Activated B cell treated with CpG ODN at 0.5 μM for 24 hours (primary cell): Measurements from ENCODE around the gene MED27. TPM values are rescaled to one million over a fixed set of nuclear protein-coding genes. Genes with fewer than 3 reads are reported as not detected.

Experiments used
- ATAC-seq: fragments of 200-7000 bp; cut with Tn5 transposase; one replicate; pipeline ENCODE4 v1.10.0; 2021; ENCODE audit warnings: low read depth, mild to moderate bottlenecking, moderate library complexity
- CTCF ChIA-PET: fragments of 350-600 bp; sonication (Branson Sonifier 250); formaldehyde crosslinking; loops from one replicate; lab custom pipeline; 2021; ENCODE audit warnings: antibody characterized with exemption; lab: Charles Lee
- POLR2A ChIA-PET: fragments of 350-600 bp; sonication (Branson Sonifier 250); formaldehyde crosslinking; loops from one replicate; lab custom pipeline; 2021; ENCODE audit warnings: antibody characterized with exemption; lab: Charles Lee
- DNase-seq: peaks from one replicate; pipeline ENCODE4 v3.0.0; 2022
- H3K27ac Mint-ChIP-seq: one replicate; pipeline ENCODE4 v1.8.0; 2020; ENCODE audit warnings: mixed read lengths
- H3K27me3 Mint-ChIP-seq: one replicate; pipeline ENCODE4 v1.8.0; 2021; ENCODE audit warnings: mixed read lengths
- H3K36me3 Mint-ChIP-seq: one replicate; pipeline ENCODE4 v1.8.0; 2021; ENCODE audit warnings: low read depth, mixed read lengths
- H3K4me1 Mint-ChIP-seq: one replicate; pipeline ENCODE4 v1.8.0; 2021; ENCODE audit warnings: mixed read lengths
- H3K4me3 Mint-ChIP-seq: one replicate; pipeline ENCODE4 v1.8.0; 2020; ENCODE audit warnings: mild to moderate bottlenecking, mixed read lengths
- H3K9me3 Mint-ChIP-seq: one replicate; pipeline ENCODE4 v1.8.0; 2020; ENCODE audit warnings: mixed read lengths
- CTCF ChIP-seq: fragments of 200-600 bp; IDR thresholded peaks from one replicate; pipeline ENCODE4 v1.8.0; 2022; ENCODE audit warnings: antibody characterized with exemption, mild to moderate bottlenecking
- intact Hi-C: fragments of 100-400 bp; cut with micrococcal nuclease; formaldehyde crosslinking; loops from one replicate; pipeline ENCODE4 v1.15.1; 2024
- total RNA-seq: library from RNA; stranded (reverse); gene quantifications from 2 replicates; pipeline ENCODE4 v1.2.3, GENCODE V29; 2022

Gene MED27
- total RNA-seq, 1 donor from 2014 or later: 24.5 TPM

- POLR2A ChIA-PET: no interaction called here
- no peak overlapping the region for H3K4me3 Mint-ChIP-seq
- peaks cover 4% of the 10 kb centered on the region for H3K4me1 Mint-ChIP-seq
- ATAC-seq (no peak), DNase-seq (no peak)
- peaks cover 24% of the 10 kb centered on the region for H3K36me3 Mint-ChIP-seq
- H3K27ac Mint-ChIP-seq: no peak overlapping the region
- TF ChIP-seq CTCF: no peak
- CTCF ChIA-PET: no interaction called here
- no peaks in the 10 kb centered on the region for H3K9me3 Mint-ChIP-seq
- intact Hi-C loops: no loop called here
- H3K27me3 Mint-ChIP-seq: no peaks in the 10 kb centered on the region
Measured at GRCh38 chr9:131946180-131946579, 133.5 kb downstream of the MED27 start.

GRCh38 chr9:131943351-131943841, 136.3 kb downstream of the MED27 start:
- no peaks in the 10 kb centered on the region for H3K4me1 Mint-ChIP-seq
- no peak for TF ChIP-seq CTCF
- DNase-seq (no peak), ATAC-seq (no peak)
- peaks cover 26% of the 10 kb centered on the region for H3K36me3 Mint-ChIP-seq
- no peak overlapping the region for H3K27ac Mint-ChIP-seq
- ChIA-PET CTCF (no interaction called here), POLR2A (no interaction called here)
- intact Hi-C loops: no loop called here
- no peaks in the 10 kb centered on the region for H3K27me3 Mint-ChIP-seq
- H3K9me3 Mint-ChIP-seq: no peaks in the 10 kb centered on the region
- H3K4me3 Mint-ChIP-seq: no peak overlapping the region

- Mint-ChIP-seq H3K4me3 (no peak overlapping the region), H3K9me3 (no peaks in the 10 kb centered on the region), H3K36me3 (peaks cover 32% of the 10 kb centered on the region), H3K4me1 (no peaks in the 10 kb centered on the region), H3K27me3 (no peaks in the 10 kb centered on the region), H3K27ac (no peak overlapping the region)
- intact Hi-C loops: no loop called here
- ATAC-seq: no peak
- CTCF ChIA-PET: no interaction called here
- no peak for TF ChIP-seq CTCF
- no peak for DNase-seq
- POLR2A ChIA-PET: no interaction called here
Measured at GRCh38 chr9:131942146-131942720, 137.4 kb downstream of the MED27 start.

GRCh38 chr9:131937451-131937850, 142.2 kb downstream of the MED27 start:
- Mint-ChIP-seq H3K4me1 (no peaks in the 10 kb centered on the region), H3K27ac (no peak overlapping the region), H3K4me3 (no peak overlapping the region), H3K36me3 (peaks cover 48% of the 10 kb centered on the region), H3K9me3 (peaks cover 8% of the 10 kb centered on the region), H3K27me3 (no peaks in the 10 kb centered on the region)
- DNase-seq: no peak
- ChIA-PET POLR2A (no interaction called here), CTCF (no interaction called here)
- no peak for ATAC-seq
- TF ChIP-seq CTCF: no peak
- intact Hi-C loops: no loop called here

GRCh38 chr9:131936929-131937328, 142.7 kb downstream of the MED27 start:
- DNase-seq (no peak), ATAC-seq (no peak)
- TF ChIP-seq CTCF: no peak
- Mint-ChIP-seq H3K9me3 (peaks cover 8% of the 10 kb centered on the region), H3K27me3 (no peaks in the 10 kb centered on the region), H3K4me3 (no peak overlapping the region), H3K36me3 (peaks cover 48% of the 10 kb centered on the region), H3K27ac (no peak overlapping the region), H3K4me1 (no peaks in the 10 kb centered on the region)
- ChIA-PET CTCF (no interaction called here), POLR2A (no interaction called here)
- intact Hi-C loops: no loop called here
